Measurements from ENCODE around the gene PAGR1. TPM values are rescaled to one million over a fixed set of nuclear protein-coding genes. Genes with fewer than 3 reads are reported as not detected.

The PAGR1 gene
- total and polyA plus RNA-seq, 2 donors (not counting 1 experiment from before 2014, with no cell fraction given), result 17.8 to 28.4 TPM

DNA sequence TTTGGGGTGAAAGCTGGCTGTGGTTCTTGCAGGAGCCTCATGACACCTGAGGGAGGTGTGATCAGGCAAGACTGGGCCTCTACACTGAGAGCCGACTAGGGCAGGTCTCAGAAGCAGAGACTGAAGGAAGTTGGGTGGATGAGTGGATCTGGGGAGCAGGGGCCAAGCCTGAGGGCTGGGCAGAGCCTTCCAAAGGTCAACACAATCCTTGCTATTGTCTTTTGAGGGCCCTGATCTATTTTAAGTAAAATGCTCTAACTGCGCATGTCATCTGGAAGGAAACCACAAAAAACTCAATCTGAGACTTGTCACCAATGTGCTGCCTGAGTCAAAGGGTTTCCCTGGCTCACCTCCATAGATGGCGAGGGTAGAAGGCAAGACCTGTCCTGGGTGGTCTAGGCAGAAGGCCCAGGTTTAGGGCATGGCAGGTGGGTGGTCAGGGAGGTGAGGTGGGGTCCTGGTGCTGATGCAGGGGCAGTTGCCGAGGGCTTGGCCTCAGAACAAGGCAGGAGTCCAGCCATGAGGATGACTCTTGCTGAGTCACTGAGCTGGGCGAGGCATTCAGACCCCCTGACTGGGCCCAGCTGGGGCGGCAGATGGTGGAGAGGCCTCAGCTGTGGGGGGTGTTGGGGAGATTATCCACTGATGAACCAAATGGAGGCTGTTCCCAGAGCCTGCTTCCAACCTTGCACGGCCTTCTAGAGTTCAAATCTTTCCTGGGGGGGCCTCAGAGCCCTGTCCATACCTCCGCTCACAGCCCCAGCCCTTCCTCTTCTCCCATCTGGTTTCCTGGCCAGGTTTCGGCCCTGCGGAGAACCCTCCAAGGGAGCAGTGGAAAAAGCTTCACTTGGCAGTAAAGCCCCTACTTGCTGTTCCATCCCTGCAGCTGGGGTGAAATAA is 9.4 kb downstream of the PAGR1 start:
- H3K4me3 Mint-ChIP-seq, result no peak overlapping the region
- TF ChIP-seq EZH2 (IDR thresholded peaks at IDR 0.05; ENCODE audit: borderline replicate concordance, insufficient read depth, low read depth, low read length, poor library complexity, severe bottlenecking) (no peak), CTCF (IDR thresholded peaks at IDR 0.05) (no peak)
- Histone ChIP-seq H3K36me3 (replicated peaks in 1 of 2; ENCODE audit: control extremely low read depth in 1 of 2, control insufficient read depth in 1 of 2, extremely low read depth in 1 of 2, insufficient read depth in 2 of 2, low read length in 1 of 2) (peaks cover 0 to 8% of the 10 kb centered on the region in 2 experiments), H2AFZ (ENCODE audit: insufficient read depth, low read depth, low read length, poor library complexity, severe bottlenecking) (no peak overlapping the region), H3K9ac (ENCODE audit: low read length) (no peak overlapping the region), H3K27ac (ENCODE audit: low read length in 2 of 2) (no peak overlapping the region), H3K4me1 (ENCODE audit: control insufficient read depth in 2 of 2, insufficient read depth in 2 of 2, low read length in 2 of 2) (peaks cover 23 to 24% of the 10 kb centered on the region in 2 donors), H3K4me3 (ENCODE audit: control extremely low read depth in 1 of 5, extremely low read depth in 1 of 5, insufficient read depth in 1 of 5, low read depth in 2 of 5, low read length in 4 of 5) (no peak overlapping the region), H3K9me3 (ENCODE audit: control extremely low read depth in 1 of 3, control insufficient read depth in 2 of 3, insufficient read depth in 1 of 3, low read length in 2 of 3) (no peaks in the 10 kb centered on the region), H3K27me3 (replicated peaks in 1 of 4; ENCODE audit: control extremely low read depth in 1 of 4, control insufficient read depth in 3 of 4, insufficient read depth in 4 of 4, low read length in 3 of 4) (no peaks in the 10 kb centered on the region), H3K4me2 (replicated peaks; ENCODE audit: low read depth, low read length, poor library complexity, severe bottlenecking) (no peak overlapping the region), H3K79me2 (ENCODE audit: control insufficient read depth, insufficient read depth, low read length) (peaks cover 99% of the 10 kb centered on the region), H4K20me1 (ENCODE audit: control insufficient read depth, insufficient read depth, low read length, poor library complexity, severe bottlenecking) (peaks cover 89% of the 10 kb centered on the region)
- DNase-seq, result no peak
- peaks cover 31% of the 10 kb centered on the region for H3K4me1 Mint-ChIP-seq
- H3K27ac Mint-ChIP-seq, result peak overlapping the region; percentile 50
- intact Hi-C loops (cut with micrococcal nuclease), result no loop called here
- WGBS (ENCODE audit: insufficient coverage), result 71% methylated on average over 9 of the region's 10 CpGs
- no peaks in the 10 kb centered on the region for H3K9me3 Mint-ChIP-seq (ENCODE audit: insufficient read depth)
- no peaks in the 10 kb centered on the region for H3K27me3 Mint-ChIP-seq
- ChIA-PET POLR2A (interaction anchor here (0.7 kb wide), 1 partner anchor 592 kb away, joined by 10 read pairs; no protein-coding TSS in a partner anchor), CTCF (interaction anchor here (1.1 kb wide), 1 partner anchor 23 kb away, joined by 3 read pairs; no protein-coding TSS in a partner anchor)
- no peak for ATAC-seq (ENCODE audit: low read depth)

DNA sequence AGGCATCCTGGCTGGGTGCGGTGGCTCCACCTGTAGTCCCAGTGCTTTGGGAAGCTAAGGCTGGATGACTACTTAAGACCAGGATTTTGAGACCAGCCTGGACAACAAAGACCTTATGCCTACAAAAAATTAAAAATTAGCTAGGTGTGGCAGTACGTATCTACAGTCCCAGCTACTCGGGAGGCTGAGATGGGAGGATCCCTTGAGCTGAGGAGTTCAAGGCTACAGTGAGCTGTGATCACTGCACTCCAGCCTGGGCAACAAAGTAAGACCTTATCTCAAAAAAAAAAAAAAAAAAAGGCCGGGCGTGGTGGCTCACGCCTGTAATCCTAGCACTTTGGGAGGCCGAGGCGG is 10.4 kb downstream of the PAGR1 start:
- Histone ChIP-seq H3K4me2 (replicated peaks; ENCODE audit: low read depth, low read length, poor library complexity, severe bottlenecking) (no peak overlapping the region), H3K36me3 (replicated peaks in 1 of 2; ENCODE audit: control extremely low read depth in 1 of 2, control insufficient read depth in 1 of 2, extremely low read depth in 1 of 2, insufficient read depth in 2 of 2, low read length in 1 of 2) (peaks cover 0 to 15% of the 10 kb centered on the region in 2 experiments), H3K9ac (ENCODE audit: low read length) (no peak overlapping the region), H3K27me3 (replicated peaks in 1 of 4; ENCODE audit: control extremely low read depth in 1 of 4, control insufficient read depth in 3 of 4, insufficient read depth in 4 of 4, low read length in 3 of 4) (no peaks in the 10 kb centered on the region), H3K4me1 (ENCODE audit: control insufficient read depth in 2 of 2, insufficient read depth in 2 of 2, low read length in 2 of 2) (peaks cover 17% of the 10 kb centered on the region in 2 donors), H4K20me1 (ENCODE audit: control insufficient read depth, insufficient read depth, low read length, poor library complexity, severe bottlenecking) (peaks cover 95% of the 10 kb centered on the region), H3K27ac (ENCODE audit: low read length in 2 of 2) (no peak overlapping the region), H3K79me2 (ENCODE audit: control insufficient read depth, insufficient read depth, low read length) (peaks cover 95% of the 10 kb centered on the region), H2AFZ (ENCODE audit: insufficient read depth, low read depth, low read length, poor library complexity, severe bottlenecking) (no peak overlapping the region), H3K9me3 (ENCODE audit: control extremely low read depth in 1 of 3, control insufficient read depth in 2 of 3, insufficient read depth in 1 of 3, low read length in 2 of 3) (no peaks in the 10 kb centered on the region), H3K4me3 (ENCODE audit: control extremely low read depth in 1 of 5, extremely low read depth in 1 of 5, insufficient read depth in 1 of 5, low read depth in 2 of 5, low read length in 4 of 5) (no peak overlapping the region)
- Mint-ChIP-seq H3K9me3 (ENCODE audit: insufficient read depth) (no peaks in the 10 kb centered on the region), H3K27ac (no peak overlapping the region), H3K4me3 (no peak overlapping the region), H3K4me1 (peaks cover 22% of the 10 kb centered on the region), H3K27me3 (no peaks in the 10 kb centered on the region)
- intact Hi-C loops (cut with micrococcal nuclease), result no loop called here
- TF ChIP-seq EZH2 (IDR thresholded peaks at IDR 0.05; ENCODE audit: borderline replicate concordance, insufficient read depth, low read depth, low read length, poor library complexity, severe bottlenecking) (no peak), CTCF (IDR thresholded peaks at IDR 0.05) (no peak)
- POLR2A ChIA-PET, result interaction anchor here (0.6 to 0.7 kb wide), 3 partner anchors 8 to 591 kb away, joined by 4 to 10 read pairs (median 10); no protein-coding TSS in a partner anchor
- ATAC-seq (ENCODE audit: low read depth) (no peak), DNase-seq (no peak)
- WGBS (ENCODE audit: insufficient coverage), result 100% methylated on average over 1 of the region's 8 CpGs
- CTCF ChIA-PET, result interaction anchor here (0.6 to 1.1 kb wide), 2 partner anchors 22 to 178 kb away, joined by 3 to 4 read pairs; no protein-coding TSS in a partner anchor
